Osteoblast (primary cell): ENCODE data around the gene ABCG1. TPM values are rescaled to one million over a fixed set of nuclear protein-coding genes. Genes with fewer than 3 reads are reported as not detected.

Source experiments
- DNase-seq: peaks from one replicate; pipeline ENCODE4 v3.0.0; 2011; ENCODE audit warnings: low spot score, mixed read lengths; ENCODE audit not compliant: insufficient read length; ENCODE audit errors: missing footprints
- H2AFZ ChIP-seq: 2 replicates; pipeline ENCODE4 v1.6.0; 2011; ENCODE audit warnings: mild to moderate bottlenecking, low read length
- H3K27ac ChIP-seq: 2 replicates; pipeline ENCODE4 v1.5.1; 2011; ENCODE audit warnings: mild to moderate bottlenecking, low read depth, low read length, moderate library complexity
- H3K27me3 ChIP-seq: 2 replicates; pipeline ENCODE4 v1.6.0; 2012; ENCODE audit warnings: mild to moderate bottlenecking, control low read depth, inconsistent platforms, low read length, moderate library complexity; ENCODE audit not compliant: insufficient read depth
- H3K36me3 ChIP-seq: 2 replicates; pipeline ENCODE4 v1.5.1; 2011; ENCODE audit warnings: mild to moderate bottlenecking, low read length, control low read depth, moderate library complexity; ENCODE audit not compliant: insufficient read depth
- H3K4me1 ChIP-seq: 2 replicates; pipeline ENCODE4 v1.5.1; 2011; ENCODE audit warnings: mild to moderate bottlenecking, low read length, control low read depth, moderate library complexity; ENCODE audit not compliant: insufficient read depth
- H3K4me2 ChIP-seq: 2 replicates; pipeline ENCODE4 v1.6.0; 2011; ENCODE audit warnings: mild to moderate bottlenecking, low read length; ENCODE audit not compliant: insufficient read depth
- H3K4me3 ChIP-seq: fragments of 200-600 bp; sonication (generic); 3 replicates; pipeline ENCODE4 v1.5.1; 2012; ENCODE audit warnings: mild to moderate bottlenecking, low read length, inconsistent platforms; ENCODE audit not compliant: insufficient read depth
- H3K79me2 ChIP-seq: 2 replicates; pipeline ENCODE4 v1.6.0; 2012; ENCODE audit warnings: mild to moderate bottlenecking, low read length, control low read depth, inconsistent platforms; ENCODE audit not compliant: insufficient read depth
- H3K9me3 ChIP-seq: 2 replicates; pipeline ENCODE4 v1.5.1; 2011; ENCODE audit warnings: low read depth, low read length, control low read depth
- H4K20me1 ChIP-seq: 2 replicates; pipeline ENCODE4 v1.6.0; 2012; ENCODE audit warnings: mild to moderate bottlenecking, low read length, control low read depth; ENCODE audit not compliant: insufficient read depth
- CTCF ChIP-seq: IDR thresholded peaks from 2 replicates; pipeline ENCODE4 v1.5.1; 2011; ENCODE audit warnings: mild to moderate bottlenecking, low read depth, low read length, moderate library complexity; ENCODE audit errors: extremely low read depth
- total RNA-seq: library from RNA; depleted of rRNA; stranded (reverse); fragments of >200 nt; gene quantifications from 2 replicates; pipeline ENCODE4 v1.2.3, GENCODE V29; 2012

The ABCG1 gene
- total RNA-seq, 1 donor: 0.72 TPM

- Histone ChIP-seq H3K4me2 (no peak overlapping the region), H3K4me3 (no peak overlapping the region), H3K27me3 (peaks cover 16% of the 10 kb centered on the region), H2AFZ (no peak overlapping the region), H3K79me2 (no peaks in the 10 kb centered on the region), H3K36me3 (no peaks in the 10 kb centered on the region), H4K20me1 (no peaks in the 10 kb centered on the region), H3K27ac (no peak overlapping the region), H3K4me1 (no peaks in the 10 kb centered on the region), H3K9me3 (no peaks in the 10 kb centered on the region)
- DNase-seq: no peak
- no peak for TF ChIP-seq CTCF
These were observed 113.8 kb downstream of the ABCG1 start for GRCh38 chr21:42332557-42333317.

DNA sequence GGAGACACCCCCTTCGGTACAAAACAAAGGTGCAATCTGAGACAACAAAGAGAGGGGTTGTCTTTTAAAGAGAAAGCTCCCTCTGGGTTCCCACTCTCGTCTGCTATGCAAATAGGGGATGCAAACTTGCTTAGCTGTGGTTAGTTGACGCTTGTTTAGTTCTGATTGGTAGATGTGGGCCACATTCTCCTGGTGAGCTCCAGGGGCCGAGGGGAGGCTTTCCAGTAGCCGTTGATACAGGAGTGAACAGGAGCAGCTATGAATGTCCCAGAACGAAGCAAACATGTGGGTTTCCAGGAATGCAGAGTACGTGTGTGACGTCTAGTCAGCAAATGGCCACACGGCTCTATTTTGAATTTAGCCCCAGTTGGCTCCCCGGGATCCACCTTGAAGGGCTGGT is 117.1 kb downstream of the ABCG1 start:
- peaks cover 16% of the 10 kb centered on the region for H3K27me3 ChIP-seq
- TF ChIP-seq CTCF: no peak
- H3K27ac ChIP-seq: no peak overlapping the region
- H3K4me3 ChIP-seq: no peak overlapping the region
- no peak overlapping the region for H3K4me2 ChIP-seq
- H3K79me2 ChIP-seq: no peaks in the 10 kb centered on the region
- DNase-seq: no peak
- H3K9me3 ChIP-seq: no peaks in the 10 kb centered on the region
- no peak overlapping the region for H2AFZ ChIP-seq
- H3K36me3 ChIP-seq: no peaks in the 10 kb centered on the region
- no peaks in the 10 kb centered on the region for H3K4me1 ChIP-seq
- no peaks in the 10 kb centered on the region for H4K20me1 ChIP-seq

DNA sequence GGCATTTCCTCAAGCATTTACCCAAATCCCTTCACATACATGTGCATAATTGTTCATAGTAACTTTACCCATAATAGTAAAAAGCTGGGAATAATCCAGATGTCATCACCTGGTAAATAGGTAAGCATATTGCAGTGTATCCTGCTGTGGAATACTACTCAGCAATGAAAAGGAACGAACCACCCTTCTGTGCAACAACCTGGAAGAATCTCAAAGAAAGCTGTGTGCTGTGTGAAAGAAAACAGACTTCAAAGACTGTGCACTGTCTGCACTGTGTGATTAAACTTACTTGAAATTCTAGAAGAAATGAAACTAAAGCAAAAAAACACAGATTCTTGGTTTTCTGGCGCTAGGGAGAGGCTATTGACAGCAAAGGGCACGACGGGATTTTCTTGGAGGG is 118.3 kb downstream of the ABCG1 start:
- H3K4me2 ChIP-seq: no peak overlapping the region
- no peaks in the 10 kb centered on the region for H3K79me2 ChIP-seq
- H3K4me3 ChIP-seq: no peak overlapping the region
- no peak overlapping the region for H3K27ac ChIP-seq
- H3K4me1 ChIP-seq: no peaks in the 10 kb centered on the region
- peaks cover 16% of the 10 kb centered on the region for H3K27me3 ChIP-seq
- H3K9me3 ChIP-seq: no peaks in the 10 kb centered on the region
- H4K20me1 ChIP-seq: no peaks in the 10 kb centered on the region
- DNase-seq: no peak
- TF ChIP-seq CTCF: no peak
- no peaks in the 10 kb centered on the region for H3K36me3 ChIP-seq
- no peak overlapping the region for H2AFZ ChIP-seq

DNA sequence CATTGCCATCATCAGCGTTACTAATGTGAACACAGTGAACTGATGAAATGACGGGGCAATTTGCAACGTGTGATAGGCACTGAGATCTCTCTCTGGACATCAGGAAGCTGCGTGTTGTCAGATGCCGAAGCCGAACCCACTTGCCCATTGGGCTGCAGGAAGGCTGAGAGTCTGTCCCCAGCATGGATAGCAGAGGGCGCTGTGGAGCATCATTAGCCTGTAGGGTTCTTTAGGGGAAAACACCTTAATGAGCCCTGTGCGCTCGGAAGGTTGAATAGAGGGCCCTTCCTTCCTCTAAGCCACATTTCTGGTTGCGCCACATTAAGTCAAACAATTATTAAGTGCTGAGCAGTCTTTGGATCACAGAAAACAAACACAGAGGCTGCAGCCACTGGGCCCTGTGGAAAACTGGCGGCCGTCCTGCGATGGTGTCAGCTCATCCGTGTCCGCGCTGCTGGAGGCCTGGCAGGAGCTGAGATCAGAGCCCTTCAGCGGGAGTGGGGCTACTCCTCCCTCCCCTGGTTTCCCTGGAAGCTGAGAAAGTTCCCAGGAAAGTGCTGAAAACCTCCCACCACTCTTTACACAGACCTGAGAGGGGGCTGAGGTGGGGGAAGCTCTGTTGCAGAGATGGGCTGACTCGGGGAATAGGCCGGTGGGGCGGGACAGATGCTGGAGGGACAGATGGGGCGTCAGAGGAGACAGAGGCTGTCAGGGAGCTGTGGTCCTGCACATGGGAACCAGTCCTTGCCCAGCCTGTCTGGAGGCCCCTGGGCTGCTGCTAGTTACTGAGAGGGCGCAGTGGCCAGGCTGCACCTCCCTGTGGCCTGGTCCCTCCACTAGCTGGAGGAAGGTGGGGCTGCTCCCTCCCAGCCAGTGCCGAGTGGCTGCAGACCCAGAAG is 119.1 kb downstream of the ABCG1 start:
- Histone ChIP-seq H3K27me3 (peaks cover 16% of the 10 kb centered on the region), H3K4me1 (no peaks in the 10 kb centered on the region), H3K4me3 (no peak overlapping the region), H2AFZ (no peak overlapping the region), H4K20me1 (no peaks in the 10 kb centered on the region), H3K9me3 (no peaks in the 10 kb centered on the region), H3K36me3 (no peaks in the 10 kb centered on the region), H3K79me2 (no peaks in the 10 kb centered on the region), H3K27ac (no peak overlapping the region), H3K4me2 (no peak overlapping the region)
- DNase-seq: no peak
- peak; percentile 54 for TF ChIP-seq CTCF
